HG02884 (cell line): ENCODE data around the gene SLC39A7.

Experiments used
- ATAC-seq: cut with Tn5 transposase; IDR thresholded peaks from one replicate; pipeline ENCODE4 v1.9.1; 2021; ENCODE audit warnings: mild to moderate bottlenecking, moderate library complexity; ENCODE audit not compliant: unreplicated experiment

Gene SLC39A7

GRCh38 chr6:33189164-33189563 lies 11.5 kb upstream of the SLC39A7 start:
- ATAC-seq: no peak

GRCh38 chr6:33189625-33190448 lies 10.8 kb upstream of the SLC39A7 start:
- no peak for ATAC-seq

GRCh38 chr6:33190504-33191107 lies 10.1 kb upstream of the SLC39A7 start:
- no peak for ATAC-seq

- ATAC-seq: no peak
Observed at GRCh38 chr6:33191383-33192104, 9.1 kb upstream of the SLC39A7 start.

GRCh38 chr6:33192105-33192646 lies 8.5 kb upstream of the SLC39A7 start, which contains the start of gene COL11A2:
Gene COL11A2 (minus strand): TSS chr6:33192467. CDS start chr6:33192240, 227 bp downstream.
- no peak for ATAC-seq

- no peak for ATAC-seq
Observed at GRCh38 chr6:33192671-33193602, 7.7 kb upstream of the SLC39A7 start.

- ATAC-seq: no peak
Observed at GRCh38 chr6:33193619-33194018, 7.0 kb upstream of the SLC39A7 start.

GRCh38 chr6:33194431-33194979 lies 6.2 kb upstream of the SLC39A7 start:
- no peak for ATAC-seq

- no peak for ATAC-seq
Observed at GRCh38 chr6:33195304-33196165, 5.1 kb upstream of the SLC39A7 start.

- ATAC-seq: no peak
Observed at GRCh38 chr6:33197431-33198048, 3.1 kb upstream of the SLC39A7 start.

GRCh38 chr6:33198159-33198852 lies 2.4 kb upstream of the SLC39A7 start:
- no peak for ATAC-seq

GRCh38 chr6:33198853-33199436 lies 1.7 kb upstream of the SLC39A7 start:
- no peak for ATAC-seq

GRCh38 chr6:33199687-33200218 lies 914 bp upstream of the SLC39A7 start:
- peak; percentile 12 for ATAC-seq

GRCh38 chr6:33201147-33201545 lies 479 bp downstream of the SLC39A7 start:
- no peak for ATAC-seq

- ATAC-seq: no peak
Observed at GRCh38 chr6:33201935-33202334, 1.3 kb downstream of the SLC39A7 start.

GRCh38 chr6:33202799-33203198 lies 2.1 kb downstream of the SLC39A7 start:
- no peak for ATAC-seq

- no peak for ATAC-seq
Observed at GRCh38 chr6:33203443-33204164, 2.9 kb downstream of the SLC39A7 start.
